GM23338 (cell line): ENCODE results near the gene ST6GALNAC6. TPM values are rescaled to one million over a fixed set of nuclear protein-coding genes. Genes with fewer than 3 reads are reported as not detected.

Experiments
- ATAC-seq: fragments of 200-7000 bp; cut with Tn5 transposase; 3 replicates; pipeline ENCODE4 v1.9.1; 2020
- DNase-seq: peaks from one replicate; pipeline ENCODE4 v3.0.0-alpha.2; 2015; ENCODE audit warnings: low spot score
- H2AFZ ChIP-seq: fragments of 200-600 bp; sonication (generic); 2 replicates; pipeline ENCODE4 v1.8.0; 2016; ENCODE audit warnings: antibody characterized with exemption, mild to moderate bottlenecking, moderate library complexity
- H3F3A ChIP-seq: fragments of 200-600 bp; sonication (generic); replicated peaks from 2 replicates; pipeline ENCODE4 v1.8.0; 2017; ENCODE audit warnings: antibody characterized with exemption, mixed run types, low read depth
- H3K27ac ChIP-seq: fragments of 200-600 bp; sonication (generic); 2 replicates; pipeline ENCODE4 v1.6.1; 2016; ENCODE audit warnings: low read depth
- H3K27me3 ChIP-seq: fragments of 200-600 bp; sonication (generic); 2 replicates; pipeline ENCODE4 v1.8.0; 2016; ENCODE audit warnings: mild to moderate bottlenecking, mixed run types, moderate library complexity; ENCODE audit not compliant: insufficient read depth
- H3K36me3 ChIP-seq: fragments of 200-600 bp; sonication (generic); 2 replicates; pipeline ENCODE4 v1.8.0; 2016; ENCODE audit warnings: mild to moderate bottlenecking; ENCODE audit not compliant: insufficient read depth
- H3K4me1 ChIP-seq: fragments of 200-600 bp; sonication (generic); 2 replicates; pipeline ENCODE4 v1.8.0; 2016; ENCODE audit warnings: mild to moderate bottlenecking, moderate library complexity; ENCODE audit not compliant: insufficient read depth
- H3K4me2 ChIP-seq: fragments of 200-600 bp; sonication (generic); 2 replicates; pipeline ENCODE4 v1.7.1; 2017; ENCODE audit warnings: mixed run types
- H3K4me3 ChIP-seq: fragments of 200-600 bp; sonication (generic); 2 replicates; pipeline ENCODE4 v1.6.1; 2016; ENCODE audit warnings: mixed run types
- H3K79me2 ChIP-seq: fragments of 200-600 bp; sonication (generic); replicated peaks from 2 replicates; pipeline ENCODE4 v1.8.0; 2017; ENCODE audit warnings: mild to moderate bottlenecking; ENCODE audit not compliant: insufficient read depth
- H3K9me2 ChIP-seq: fragments of 200-600 bp; sonication (generic); 2 replicates; pipeline ENCODE4 v1.8.0; 2017; ENCODE audit not compliant: insufficient read depth
- H4K20me1 ChIP-seq: fragments of 200-600 bp; sonication (generic); replicated peaks from 2 replicates; pipeline ENCODE4 v1.8.0; 2017; ENCODE audit warnings: mild to moderate bottlenecking; ENCODE audit not compliant: insufficient read depth
- H3K27ac Mint-ChIP-seq: 2 replicates; pipeline ENCODE4 v1.8.0; 2020; ENCODE audit warnings: inconsistent platforms, mild to moderate bottlenecking, moderate library complexity, mixed read lengths
- H3K27me3 Mint-ChIP-seq: 3 replicates; pipeline ENCODE4 v1.8.0; 2022; ENCODE audit warnings: low read depth, mild to moderate bottlenecking, moderate library complexity, mixed read lengths, inconsistent platforms; ENCODE audit not compliant: insufficient read depth, poor library complexity
- H3K36me3 Mint-ChIP-seq: 3 replicates; pipeline ENCODE4 v1.8.0; 2021; ENCODE audit warnings: low read depth, mild to moderate bottlenecking, inconsistent platforms, moderate library complexity, mixed read lengths
- H3K4me1 Mint-ChIP-seq: 3 replicates; pipeline ENCODE4 v1.8.0; 2020; ENCODE audit warnings: mild to moderate bottlenecking, inconsistent platforms, mixed read lengths
- H3K4me3 Mint-ChIP-seq: 3 replicates; pipeline ENCODE4 v1.8.0; 2021; ENCODE audit warnings: moderate library complexity, mild to moderate bottlenecking, inconsistent platforms, mixed read lengths
- H3K9me3 Mint-ChIP-seq: 3 replicates; pipeline ENCODE4 v1.8.0; 2020; ENCODE audit warnings: moderate library complexity, mild to moderate bottlenecking, inconsistent platforms, mixed read lengths
- CREB1 ChIP-seq: fragments of 250-450 bp; sonication (Bioruptor Pico); IDR thresholded peaks from 2 replicates; pipeline ENCODE4 v1.5.0; 2020; ENCODE audit warnings: low read depth, mild to moderate bottlenecking, moderate library complexity
- EZH2 ChIP-seq: fragments of 200-600 bp; sonication (generic); IDR thresholded peaks from one replicate; pipeline ENCODE4 v1.8.0; 2017; ENCODE audit warnings: antibody characterized with exemption, mild to moderate bottlenecking, low read depth; ENCODE audit not compliant: unreplicated experiment
- EZH2phosphoT487 ChIP-seq: fragments of 200-600 bp; sonication (generic); IDR thresholded peaks from one replicate; pipeline ENCODE4 v1.8.1; 2018; ENCODE audit warnings: antibody characterized with exemption; ENCODE audit not compliant: unreplicated experiment
- JUNB ChIP-seq: IDR thresholded peaks from one replicate; pipeline ENCODE4 v1.6.1; 2016; ENCODE audit warnings: antibody characterized with exemption; ENCODE audit not compliant: unreplicated experiment
- NANOG ChIP-seq: IDR thresholded peaks from 2 replicates; pipeline ENCODE4 v1.6.1; 2016; ENCODE audit warnings: antibody characterized with exemption, borderline replicate concordance
- POLR2AphosphoS5 ChIP-seq: IDR thresholded peaks from 2 replicates; pipeline ENCODE4 v1.6.1; 2016; ENCODE audit warnings: antibody characterized with exemption, low read depth
- STAT1 ChIP-seq: IDR thresholded peaks from one replicate; pipeline ENCODE4 v1.6.1; 2016; ENCODE audit warnings: antibody characterized with exemption; ENCODE audit not compliant: unreplicated experiment
- ZNF114 ChIP-seq: fragments of 250-450 bp; sonication (Bioruptor Pico); IDR thresholded peaks from 2 replicates; pipeline ENCODE4 v1.5.0; 2020; ENCODE audit warnings: mild to moderate bottlenecking, moderate library complexity
- ZNF331 ChIP-seq: fragments of 250-450 bp; sonication (Bioruptor Pico); IDR thresholded peaks from 2 replicates; pipeline ENCODE4 v1.5.0; 2020; ENCODE audit warnings: low read depth, mild to moderate bottlenecking, moderate library complexity
- polyA plus RNA-seq: library from polyadenylated mRNA; unstranded; fragments of >200 nt; fragmentation: Nextera tagmentation; extraction: Ambion mirVana; gene quantifications from 2 replicates; pipeline ENCODE4 v1.2.1, GENCODE V29; 2016
- total RNA-seq: library from RNA; depleted of rRNA; stranded (reverse); fragments of >200 nt; shearing (Covaris generic); gene quantifications from 2 replicates; pipeline ENCODE4 v1.2.3, GENCODE V29; 2014
- TF ChIP-seq, protein P1 (sequence below): IDR thresholded peaks from one replicate; pipeline ENCODE4 v1.6.1; 2018; ENCODE audit warnings: antibody characterized with exemption; ENCODE audit not compliant: unreplicated experiment
- TF ChIP-seq, protein P2 (sequence below): fragments of 250-450 bp; sonication (Bioruptor Pico); IDR thresholded peaks from 2 replicates; pipeline ENCODE4 v1.5.0; 2020; ENCODE audit warnings: mild to moderate bottlenecking, moderate library complexity
- TF ChIP-seq, protein P3 (sequence below): IDR thresholded peaks from 2 replicates; pipeline ENCODE4 v1.6.1; 2016; ENCODE audit warnings: antibody characterized with exemption
- TF ChIP-seq, protein P4 (sequence below), 2 experiments: fragments of 200-600 bp in 1 of 2; sonication (generic) in 1 of 2; conservative IDR thresholded peaks; 2 replicates each; pipeline versions ENCODE4 v1.5.1 to v1.6.1; 2016 to 2017; ENCODE audit warnings: antibody characterized with exemption in 2 of 2, low read depth in 2 of 2, mild to moderate bottlenecking in 2 of 2, moderate library complexity in 1 of 2

Gene ST6GALNAC6
- total and polyA plus RNA-seq, 2 experiments from 2014 or later = 20.7 to 39.2 TPM

DNA sequence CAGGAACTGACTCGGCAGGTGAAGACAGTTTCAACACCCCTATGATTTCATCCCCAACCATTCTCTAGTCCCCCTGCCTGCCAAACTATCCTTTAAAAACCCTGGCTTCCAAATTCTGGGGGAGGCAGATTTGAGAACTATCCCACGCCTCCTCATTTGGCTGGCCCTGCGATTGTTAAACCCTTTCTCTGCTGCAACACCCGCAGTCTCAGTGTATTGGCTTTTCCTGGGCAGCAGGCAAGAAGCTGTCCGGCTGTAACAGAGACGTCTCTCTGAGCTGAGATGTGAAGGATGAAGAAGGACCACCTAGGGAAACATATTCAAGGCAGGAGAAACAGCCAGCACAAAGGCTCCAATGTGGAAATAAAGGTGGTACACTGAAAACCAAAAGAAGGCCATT lies 6.6 kb downstream of the ST6GALNAC6 start:
- H3K36me3 ChIP-seq = peaks cover 35% of the 10 kb centered on the region

More for the DNA sequence above, 6.6 kb downstream of the ST6GALNAC6 start:
- Mint-ChIP-seq H3K36me3 (peaks cover 57% of the 10 kb centered on the region), H3K27ac (no peak overlapping the region), H3K27me3 (peaks cover 8% of the 10 kb centered on the region), H3K4me3 (no peak overlapping the region), H3K9me3 (no peaks in the 10 kb centered on the region), H3K4me1 (peaks cover 8% of the 10 kb centered on the region)
- Histone ChIP-seq H3K4me2 (no peak overlapping the region), H3K9me2 (no peaks in the 10 kb centered on the region), H2AFZ (no peak overlapping the region), H3K79me2 (peaks cover 6% of the 10 kb centered on the region), H3F3A (peaks cover 7% of the 10 kb centered on the region), H3K4me1 (peaks cover 11% of the 10 kb centered on the region), H4K20me1 (peaks cover 18% of the 10 kb centered on the region), H3K27me3 (no peaks in the 10 kb centered on the region), H3K27ac (no peak overlapping the region), H3K4me3 (no peak overlapping the region)
- TF ChIP-seq, protein P1, sequence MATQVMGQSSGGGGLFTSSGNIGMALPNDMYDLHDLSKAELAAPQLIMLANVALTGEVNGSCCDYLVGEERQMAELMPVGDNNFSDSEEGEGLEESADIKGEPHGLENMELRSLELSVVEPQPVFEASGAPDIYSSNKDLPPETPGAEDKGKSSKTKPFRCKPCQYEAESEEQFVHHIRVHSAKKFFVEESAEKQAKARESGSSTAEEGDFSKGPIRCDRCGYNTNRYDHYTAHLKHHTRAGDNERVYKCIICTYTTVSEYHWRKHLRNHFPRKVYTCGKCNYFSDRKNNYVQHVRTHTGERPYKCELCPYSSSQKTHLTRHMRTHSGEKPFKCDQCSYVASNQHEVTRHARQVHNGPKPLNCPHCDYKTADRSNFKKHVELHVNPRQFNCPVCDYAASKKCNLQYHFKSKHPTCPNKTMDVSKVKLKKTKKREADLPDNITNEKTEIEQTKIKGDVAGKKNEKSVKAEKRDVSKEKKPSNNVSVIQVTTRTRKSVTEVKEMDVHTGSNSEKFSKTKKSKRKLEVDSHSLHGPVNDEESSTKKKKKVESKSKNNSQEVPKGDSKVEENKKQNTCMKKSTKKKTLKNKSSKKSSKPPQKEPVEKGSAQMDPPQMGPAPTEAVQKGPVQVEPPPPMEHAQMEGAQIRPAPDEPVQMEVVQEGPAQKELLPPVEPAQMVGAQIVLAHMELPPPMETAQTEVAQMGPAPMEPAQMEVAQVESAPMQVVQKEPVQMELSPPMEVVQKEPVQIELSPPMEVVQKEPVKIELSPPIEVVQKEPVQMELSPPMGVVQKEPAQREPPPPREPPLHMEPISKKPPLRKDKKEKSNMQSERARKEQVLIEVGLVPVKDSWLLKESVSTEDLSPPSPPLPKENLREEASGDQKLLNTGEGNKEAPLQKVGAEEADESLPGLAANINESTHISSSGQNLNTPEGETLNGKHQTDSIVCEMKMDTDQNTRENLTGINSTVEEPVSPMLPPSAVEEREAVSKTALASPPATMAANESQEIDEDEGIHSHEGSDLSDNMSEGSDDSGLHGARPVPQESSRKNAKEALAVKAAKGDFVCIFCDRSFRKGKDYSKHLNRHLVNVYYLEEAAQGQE = no peak
- TF ChIP-seq JUNB = no peak
- TF ChIP-seq, protein P2, sequence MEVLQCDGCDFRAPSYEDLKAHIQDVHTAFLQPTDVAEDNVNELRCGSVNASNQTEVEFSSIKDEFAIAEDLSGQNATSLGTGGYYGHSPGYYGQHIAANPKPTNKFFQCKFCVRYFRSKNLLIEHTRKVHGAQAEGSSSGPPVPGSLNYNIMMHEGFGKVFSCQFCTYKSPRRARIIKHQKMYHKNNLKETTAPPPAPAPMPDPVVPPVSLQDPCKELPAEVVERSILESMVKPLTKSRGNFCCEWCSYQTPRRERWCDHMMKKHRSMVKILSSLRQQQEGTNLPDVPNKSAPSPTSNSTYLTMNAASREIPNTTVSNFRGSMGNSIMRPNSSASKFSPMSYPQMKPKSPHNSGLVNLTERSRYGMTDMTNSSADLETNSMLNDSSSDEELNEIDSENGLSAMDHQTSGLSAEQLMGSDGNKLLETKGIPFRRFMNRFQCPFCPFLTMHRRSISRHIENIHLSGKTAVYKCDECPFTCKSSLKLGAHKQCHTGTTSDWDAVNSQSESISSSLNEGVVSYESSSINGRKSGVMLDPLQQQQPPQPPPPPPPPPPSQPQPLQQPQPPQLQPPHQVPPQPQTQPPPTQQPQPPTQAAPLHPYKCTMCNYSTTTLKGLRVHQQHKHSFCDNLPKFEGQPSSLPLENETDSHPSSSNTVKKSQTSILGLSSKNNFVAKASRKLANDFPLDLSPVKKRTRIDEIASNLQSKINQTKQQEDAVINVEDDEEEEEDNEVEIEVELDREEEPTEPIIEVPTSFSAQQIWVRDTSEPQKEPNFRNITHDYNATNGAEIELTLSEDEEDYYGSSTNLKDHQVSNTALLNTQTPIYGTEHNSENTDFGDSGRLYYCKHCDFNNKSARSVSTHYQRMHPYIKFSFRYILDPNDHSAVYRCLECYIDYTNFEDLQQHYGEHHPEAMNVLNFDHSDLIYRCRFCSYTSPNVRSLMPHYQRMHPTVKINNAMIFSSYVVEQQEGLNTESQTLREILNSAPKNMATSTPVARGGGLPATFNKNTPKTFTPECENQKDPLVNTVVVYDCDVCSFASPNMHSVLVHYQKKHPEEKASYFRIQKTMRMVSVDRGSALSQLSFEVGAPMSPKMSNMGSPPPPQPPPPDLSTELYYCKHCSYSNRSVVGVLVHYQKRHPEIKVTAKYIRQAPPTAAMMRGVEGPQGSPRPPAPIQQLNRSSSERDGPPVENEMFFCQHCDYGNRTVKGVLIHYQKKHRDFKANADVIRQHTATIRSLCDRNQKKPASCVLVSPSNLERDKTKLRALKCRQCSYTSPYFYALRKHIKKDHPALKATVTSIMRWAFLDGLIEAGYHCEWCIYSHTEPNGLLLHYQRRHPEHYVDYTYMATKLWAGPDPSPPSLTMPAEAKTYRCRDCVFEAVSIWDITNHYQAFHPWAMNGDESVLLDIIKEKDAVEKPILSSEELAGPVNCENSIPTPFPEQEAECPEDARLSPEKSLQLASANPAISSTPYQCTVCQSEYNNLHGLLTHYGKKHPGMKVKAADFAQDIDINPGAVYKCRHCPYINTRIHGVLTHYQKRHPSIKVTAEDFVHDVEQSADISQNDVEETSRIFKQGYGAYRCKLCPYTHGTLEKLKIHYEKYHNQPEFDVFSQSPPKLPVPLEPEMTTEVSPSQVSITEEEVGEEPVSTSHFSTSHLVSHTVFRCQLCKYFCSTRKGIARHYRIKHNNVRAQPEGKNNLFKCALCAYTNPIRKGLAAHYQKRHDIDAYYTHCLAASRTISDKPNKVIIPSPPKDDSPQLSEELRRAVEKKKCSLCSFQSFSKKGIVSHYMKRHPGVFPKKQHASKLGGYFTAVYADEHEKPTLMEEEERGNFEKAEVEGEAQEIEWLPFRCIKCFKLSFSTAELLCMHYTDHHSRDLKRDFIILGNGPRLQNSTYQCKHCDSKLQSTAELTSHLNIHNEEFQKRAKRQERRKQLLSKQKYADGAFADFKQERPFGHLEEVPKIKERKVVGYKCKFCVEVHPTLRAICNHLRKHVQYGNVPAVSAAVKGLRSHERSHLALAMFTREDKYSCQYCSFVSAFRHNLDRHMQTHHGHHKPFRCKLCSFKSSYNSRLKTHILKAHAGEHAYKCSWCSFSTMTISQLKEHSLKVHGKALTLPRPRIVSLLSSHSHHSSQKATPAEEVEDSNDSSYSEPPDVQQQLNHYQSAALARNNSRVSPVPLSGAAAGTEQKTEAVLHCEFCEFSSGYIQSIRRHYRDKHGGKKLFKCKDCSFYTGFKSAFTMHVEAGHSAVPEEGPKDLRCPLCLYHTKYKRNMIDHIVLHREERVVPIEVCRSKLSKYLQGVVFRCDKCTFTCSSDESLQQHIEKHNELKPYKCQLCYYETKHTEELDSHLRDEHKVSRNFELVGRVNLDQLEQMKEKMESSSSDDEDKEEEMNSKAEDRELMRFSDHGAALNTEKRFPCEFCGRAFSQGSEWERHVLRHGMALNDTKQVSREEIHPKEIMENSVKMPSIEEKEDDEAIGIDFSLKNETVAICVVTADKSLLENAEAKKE (CRISPR knock-in tag) = no peak
- TF ChIP-seq, protein P3, sequence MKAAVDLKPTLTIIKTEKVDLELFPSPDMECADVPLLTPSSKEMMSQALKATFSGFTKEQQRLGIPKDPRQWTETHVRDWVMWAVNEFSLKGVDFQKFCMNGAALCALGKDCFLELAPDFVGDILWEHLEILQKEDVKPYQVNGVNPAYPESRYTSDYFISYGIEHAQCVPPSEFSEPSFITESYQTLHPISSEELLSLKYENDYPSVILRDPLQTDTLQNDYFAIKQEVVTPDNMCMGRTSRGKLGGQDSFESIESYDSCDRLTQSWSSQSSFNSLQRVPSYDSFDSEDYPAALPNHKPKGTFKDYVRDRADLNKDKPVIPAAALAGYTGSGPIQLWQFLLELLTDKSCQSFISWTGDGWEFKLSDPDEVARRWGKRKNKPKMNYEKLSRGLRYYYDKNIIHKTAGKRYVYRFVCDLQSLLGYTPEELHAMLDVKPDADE = no peak
- no peak for TF ChIP-seq EZH2phosphoT487
- no peak for TF ChIP-seq STAT1
- no peak for TF ChIP-seq NANOG
- TF ChIP-seq ZNF114 (CRISPR knock-in tag) = no peak
- no peak for TF ChIP-seq ZNF331
- TF ChIP-seq CREB1 (CRISPR knock-in tag) = no peak
- TF ChIP-seq POLR2AphosphoS5 = no peak
- TF ChIP-seq, protein P4, sequence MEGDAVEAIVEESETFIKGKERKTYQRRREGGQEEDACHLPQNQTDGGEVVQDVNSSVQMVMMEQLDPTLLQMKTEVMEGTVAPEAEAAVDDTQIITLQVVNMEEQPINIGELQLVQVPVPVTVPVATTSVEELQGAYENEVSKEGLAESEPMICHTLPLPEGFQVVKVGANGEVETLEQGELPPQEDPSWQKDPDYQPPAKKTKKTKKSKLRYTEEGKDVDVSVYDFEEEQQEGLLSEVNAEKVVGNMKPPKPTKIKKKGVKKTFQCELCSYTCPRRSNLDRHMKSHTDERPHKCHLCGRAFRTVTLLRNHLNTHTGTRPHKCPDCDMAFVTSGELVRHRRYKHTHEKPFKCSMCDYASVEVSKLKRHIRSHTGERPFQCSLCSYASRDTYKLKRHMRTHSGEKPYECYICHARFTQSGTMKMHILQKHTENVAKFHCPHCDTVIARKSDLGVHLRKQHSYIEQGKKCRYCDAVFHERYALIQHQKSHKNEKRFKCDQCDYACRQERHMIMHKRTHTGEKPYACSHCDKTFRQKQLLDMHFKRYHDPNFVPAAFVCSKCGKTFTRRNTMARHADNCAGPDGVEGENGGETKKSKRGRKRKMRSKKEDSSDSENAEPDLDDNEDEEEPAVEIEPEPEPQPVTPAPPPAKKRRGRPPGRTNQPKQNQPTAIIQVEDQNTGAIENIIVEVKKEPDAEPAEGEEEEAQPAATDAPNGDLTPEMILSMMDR (conservative IDR thresholded peaks at IDR 0.05; ENCODE audit: low read depth in 2 of 2) = no peak
- no peak for TF ChIP-seq EZH2
- DNase-seq = no peak
- no peak for ATAC-seq
